HEK293 (cell line): ENCODE measurements around the gene STK24.

Source experiments
- BCL11A ChIP-seq: fragments of 450-650 bp; formaldehyde crosslinking; IDR thresholded peaks from 2 replicates; pipeline ENCODE4 v1.5.1; 2016; ENCODE audit warnings: low read depth, missing biosample characterization, missing genetic modification characterization
- BCL11B ChIP-seq: fragments of 450-650 bp; formaldehyde crosslinking; IDR thresholded peaks from 2 replicates; pipeline ENCODE4 v1.5.1; 2016; ENCODE audit warnings: low read depth, missing biosample characterization, missing genetic modification characterization
- HOXC10 ChIP-seq: sonication (generic); formaldehyde crosslinking; IDR thresholded peaks from 2 replicates; pipeline ENCODE4 v1.8.1; 2023; ENCODE audit warnings: mild to moderate bottlenecking, missing genetic modification reagents
- IKZF3 ChIP-seq: fragments of 450-650 bp; IDR thresholded peaks from 2 replicates; pipeline ENCODE4 v1.5.0; 2018; ENCODE audit warnings: missing biosample characterization, mild to moderate bottlenecking, missing genetic modification characterization, moderate library complexity
- MZF1 ChIP-seq: fragments of 450-650 bp; formaldehyde crosslinking; IDR thresholded peaks from 2 replicates; pipeline ENCODE4 v1.5.1; 2017; ENCODE audit warnings: missing biosample characterization, missing genetic modification characterization, borderline replicate concordance
- OSR2 ChIP-seq: fragments of 450-650 bp; formaldehyde crosslinking; IDR thresholded peaks from 2 replicates; pipeline ENCODE4 v1.5.1; 2016; ENCODE audit warnings: missing biosample characterization, missing genetic modification characterization
- SP2 ChIP-seq: fragments of 450-650 bp; formaldehyde crosslinking; IDR thresholded peaks from 2 replicates; pipeline ENCODE4 v1.5.1; 2016; ENCODE audit warnings: missing biosample characterization, missing genetic modification characterization
- SP7 ChIP-seq: fragments of 450-650 bp; formaldehyde crosslinking; IDR thresholded peaks from 2 replicates; pipeline ENCODE4 v1.5.1; 2016; ENCODE audit warnings: missing biosample characterization, missing genetic modification characterization
- TRIM28 ChIP-seq: IDR thresholded peaks from 2 replicates; pipeline ENCODE4 v1.6.1; 2011; ENCODE audit warnings: low read length, control low read depth, borderline replicate concordance
- ZEB2 ChIP-seq: fragments of 450-650 bp; formaldehyde crosslinking; IDR thresholded peaks from 2 replicates; pipeline ENCODE4 v1.5.1; 2016; ENCODE audit warnings: missing biosample characterization, missing genetic modification characterization
- ZFP69B ChIP-seq: fragments of 450-650 bp; formaldehyde crosslinking; IDR thresholded peaks from 2 replicates; pipeline ENCODE4 v1.5.1; 2016; ENCODE audit warnings: missing biosample characterization, missing genetic modification characterization
- ZNF133 ChIP-seq: fragments of 450-650 bp; formaldehyde crosslinking; IDR thresholded peaks from 2 replicates; pipeline ENCODE4 v1.5.1; 2016; ENCODE audit warnings: missing biosample characterization, missing genetic modification characterization
- ZNF2 ChIP-seq: fragments of 450-650 bp; formaldehyde crosslinking; IDR thresholded peaks from 2 replicates; pipeline ENCODE4 v1.5.1; 2016; ENCODE audit warnings: missing biosample characterization, missing genetic modification characterization
- ZNF221 ChIP-seq: fragments of 450-650 bp; formaldehyde crosslinking; IDR thresholded peaks from 2 replicates; pipeline ENCODE4 v1.5.1; 2017; ENCODE audit warnings: missing biosample characterization, missing genetic modification characterization, borderline replicate concordance
- ZNF223 ChIP-seq: fragments of 450-650 bp; formaldehyde crosslinking; IDR thresholded peaks from 2 replicates; pipeline ENCODE4 v1.5.1; 2016; ENCODE audit warnings: missing biosample characterization, missing genetic modification characterization
- ZNF354C ChIP-seq: fragments of 450-650 bp; formaldehyde crosslinking; IDR thresholded peaks from 2 replicates; pipeline ENCODE4 v1.5.1; 2016; ENCODE audit warnings: missing biosample characterization, missing genetic modification characterization, low read depth, borderline replicate concordance
- ZNF37A ChIP-seq: fragments of 450-650 bp; IDR thresholded peaks from 2 replicates; pipeline ENCODE4 v1.5.1; 2018; ENCODE audit warnings: missing biosample characterization, missing genetic modification characterization
- ZNF391 ChIP-seq: fragments of 450-650 bp; formaldehyde crosslinking; IDR thresholded peaks from 2 replicates; pipeline ENCODE4 v1.5.1; 2016; ENCODE audit warnings: low read depth, missing biosample characterization, missing genetic modification characterization, borderline replicate concordance
- ZNF394 ChIP-seq: fragments of 450-650 bp; formaldehyde crosslinking; IDR thresholded peaks from 2 replicates; pipeline ENCODE4 v1.5.1; 2016; ENCODE audit warnings: missing biosample characterization, missing genetic modification characterization, mild to moderate bottlenecking, moderate library complexity, borderline replicate concordance
- ZNF423 ChIP-seq: fragments of 450-650 bp; formaldehyde crosslinking; IDR thresholded peaks from 2 replicates; pipeline ENCODE4 v1.5.1; 2016; ENCODE audit warnings: missing biosample characterization, missing genetic modification characterization
- ZNF555 ChIP-seq: fragments of 450-650 bp; formaldehyde crosslinking; conservative IDR thresholded peaks from 2 replicates; pipeline ENCODE4 v1.5.1; 2017; ENCODE audit warnings: missing biosample characterization, mild to moderate bottlenecking, missing genetic modification characterization, inconsistent platforms
- ZNF585B ChIP-seq: fragments of 450-650 bp; formaldehyde crosslinking; IDR thresholded peaks from 2 replicates; pipeline ENCODE4 v1.5.1; 2016; ENCODE audit warnings: missing biosample characterization, missing genetic modification characterization
- ZNF600 ChIP-seq: fragments of 450-650 bp; formaldehyde crosslinking; IDR thresholded peaks from 2 replicates; pipeline ENCODE4 v1.5.1; 2016; ENCODE audit warnings: missing biosample characterization, missing genetic modification characterization
- ZNF626 ChIP-seq: fragments of 450-650 bp; sonication (Bioruptor Pico); formaldehyde crosslinking; IDR thresholded peaks from 2 replicates; pipeline ENCODE4 v1.5.1; 2018; ENCODE audit warnings: missing biosample characterization, missing genetic modification characterization, inconsistent platforms
- ZNF629 ChIP-seq: fragments of 450-650 bp; formaldehyde crosslinking; IDR thresholded peaks from 2 replicates; pipeline ENCODE4 v1.5.1; 2017; ENCODE audit warnings: missing biosample characterization, missing genetic modification characterization
- ZNF654 ChIP-seq: fragments of 450-650 bp; formaldehyde crosslinking; IDR thresholded peaks from 2 replicates; pipeline ENCODE4 v1.5.1; 2016; ENCODE audit warnings: low read depth, missing biosample characterization, missing genetic modification characterization
- ZNF658 ChIP-seq: fragments of 450-650 bp; formaldehyde crosslinking; IDR thresholded peaks from 2 replicates; pipeline ENCODE4; 2016; ENCODE audit warnings: missing biosample characterization, missing genetic modification characterization
- ZNF677 ChIP-seq: fragments of 450-650 bp; IDR thresholded peaks from 2 replicates; pipeline ENCODE4 v1.5.0; 2018; ENCODE audit warnings: missing biosample characterization, mild to moderate bottlenecking, missing genetic modification characterization, moderate library complexity
- ZNF777 ChIP-seq: fragments of 450-650 bp; formaldehyde crosslinking; IDR thresholded peaks from 2 replicates; pipeline ENCODE4 v1.5.1; 2017; ENCODE audit warnings: missing biosample characterization, missing genetic modification characterization, borderline replicate concordance
- TF ChIP-seq, protein P1 (sequence below): fragments of 450-650 bp; formaldehyde crosslinking; IDR thresholded peaks from 2 replicates; pipeline ENCODE4 v1.5.1; 2017; ENCODE audit warnings: missing biosample characterization, missing genetic modification characterization
- TF ChIP-seq, protein P2 (sequence below): fragments of 450-650 bp; formaldehyde crosslinking; IDR thresholded peaks from 2 replicates; pipeline ENCODE4 v1.5.1; 2016; ENCODE audit warnings: missing biosample characterization, missing genetic modification characterization
- TF ChIP-seq, protein P3 (sequence below): fragments of 450-650 bp; formaldehyde crosslinking; IDR thresholded peaks from 2 replicates; pipeline ENCODE4 v1.5.1; 2017; ENCODE audit warnings: missing biosample characterization, mild to moderate bottlenecking, missing genetic modification characterization, moderate library complexity
- TF ChIP-seq, protein P4 (sequence below): fragments of 450-650 bp; formaldehyde crosslinking; IDR thresholded peaks from 2 replicates; pipeline ENCODE4 v1.5.1; 2016; ENCODE audit warnings: missing biosample characterization, missing genetic modification characterization
- TF ChIP-seq, protein P5 (sequence below): sonication (generic); formaldehyde crosslinking; IDR thresholded peaks from 2 replicates; pipeline ENCODE4 v1.8.1; 2022; ENCODE audit warnings: mild to moderate bottlenecking, moderate library complexity, missing genetic modification reagents

STK24 gene

DNA sequence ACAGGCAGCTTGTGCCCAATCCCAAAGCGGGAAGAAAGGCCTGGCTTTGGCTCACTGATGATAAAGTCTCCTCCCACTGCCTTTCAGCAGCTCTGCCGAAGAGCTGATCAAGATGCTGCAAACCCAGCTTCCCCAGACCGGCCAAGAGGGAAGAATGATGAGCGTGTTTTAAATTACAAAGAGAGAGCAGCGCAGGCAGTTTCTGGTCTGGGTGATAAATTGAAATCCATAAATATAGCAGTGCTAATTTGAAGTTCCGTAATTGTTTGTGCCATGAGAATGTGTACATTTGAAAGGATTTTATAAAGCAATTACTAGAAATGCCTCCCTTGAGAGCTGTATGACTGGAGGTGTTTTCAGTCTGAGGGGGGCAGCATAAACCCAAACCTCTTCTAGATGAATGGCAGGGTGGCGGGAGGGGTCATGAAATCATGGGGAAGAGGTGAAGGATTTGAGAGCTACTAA lies 171.8 kb downstream of the STK24 start (continued):
- TF ChIP-seq SP7 (peak; percentile 49; the same call in 1 of the 2 replicates), ZNF133 (tag by site-specific recombination) (no peak), ZNF677 (tag by site-specific recombination) (no peak), ZNF585B (tag by site-specific recombination) (no peak), ZNF555 (tag by site-specific recombination) (no peak), ZNF391 (peak; percentile 60; the same call in 1 of the 2 replicates), ZNF658 (no peak), HOXC10 (CRISPR knock-in tag) (no peak), ZNF600 (tag by site-specific recombination) (peak; percentile 55; the same call in 1 of the 2 replicates), ZNF37A (tag by site-specific recombination) (no peak), IKZF3 (tag by site-specific recombination) (peak; percentile 72), ZNF2 (tag by site-specific recombination) (peak; percentile 66; the same call in 1 of the 2 replicates), ZNF394 (tag by site-specific recombination) (peak; percentile 42; the same call in 1 of the 2 replicates), BCL11B (tag by site-specific recombination) (0 out of 2 replicates have a peak, but pooled peaks have one; percentile 28), ZNF354C (no peak), ZNF654 (no peak; the same call in 1 of the 2 replicates), ZNF223 (tag by site-specific recombination) (no peak), SP2 (tag by site-specific recombination) (peak; percentile 40), ZNF626 (no peak), ZNF777 (tag by site-specific recombination) (no peak), ZNF221 (tag by site-specific recombination) (no peak), BCL11A (peak; percentile 58; the same call in 1 of the 2 replicates), ZNF423 (tag by site-specific recombination) (peak; percentile 13; the same call in 1 of the 2 replicates), ZFP69B (peak; percentile 39; the same call in 1 of the 2 replicates), ZEB2 (tag by site-specific recombination) (peak; percentile 26; the same call in 1 of the 2 replicates), OSR2 (tag by site-specific recombination) (peak; percentile 92), TRIM28 (no peak), MZF1 (tag by site-specific recombination) (0 out of 2 replicates have a peak, but pooled peaks have one; percentile 19), ZNF629 (tag by site-specific recombination) (peak; percentile 76)
- TF ChIP-seq, protein P1, sequence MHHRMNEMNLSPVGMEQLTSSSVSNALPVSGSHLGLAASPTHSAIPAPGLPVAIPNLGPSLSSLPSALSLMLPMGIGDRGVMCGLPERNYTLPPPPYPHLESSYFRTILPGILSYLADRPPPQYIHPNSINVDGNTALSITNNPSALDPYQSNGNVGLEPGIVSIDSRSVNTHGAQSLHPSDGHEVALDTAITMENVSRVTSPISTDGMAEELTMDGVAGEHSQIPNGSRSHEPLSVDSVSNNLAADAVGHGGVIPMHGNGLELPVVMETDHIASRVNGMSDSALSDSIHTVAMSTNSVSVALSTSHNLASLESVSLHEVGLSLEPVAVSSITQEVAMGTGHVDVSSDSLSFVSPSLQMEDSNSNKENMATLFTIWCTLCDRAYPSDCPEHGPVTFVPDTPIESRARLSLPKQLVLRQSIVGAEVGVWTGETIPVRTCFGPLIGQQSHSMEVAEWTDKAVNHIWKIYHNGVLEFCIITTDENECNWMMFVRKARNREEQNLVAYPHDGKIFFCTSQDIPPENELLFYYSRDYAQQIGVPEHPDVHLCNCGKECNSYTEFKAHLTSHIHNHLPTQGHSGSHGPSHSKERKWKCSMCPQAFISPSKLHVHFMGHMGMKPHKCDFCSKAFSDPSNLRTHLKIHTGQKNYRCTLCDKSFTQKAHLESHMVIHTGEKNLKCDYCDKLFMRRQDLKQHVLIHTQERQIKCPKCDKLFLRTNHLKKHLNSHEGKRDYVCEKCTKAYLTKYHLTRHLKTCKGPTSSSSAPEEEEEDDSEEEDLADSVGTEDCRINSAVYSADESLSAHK (tag by site-specific recombination): peak; percentile 84
- TF ChIP-seq, protein P2, sequence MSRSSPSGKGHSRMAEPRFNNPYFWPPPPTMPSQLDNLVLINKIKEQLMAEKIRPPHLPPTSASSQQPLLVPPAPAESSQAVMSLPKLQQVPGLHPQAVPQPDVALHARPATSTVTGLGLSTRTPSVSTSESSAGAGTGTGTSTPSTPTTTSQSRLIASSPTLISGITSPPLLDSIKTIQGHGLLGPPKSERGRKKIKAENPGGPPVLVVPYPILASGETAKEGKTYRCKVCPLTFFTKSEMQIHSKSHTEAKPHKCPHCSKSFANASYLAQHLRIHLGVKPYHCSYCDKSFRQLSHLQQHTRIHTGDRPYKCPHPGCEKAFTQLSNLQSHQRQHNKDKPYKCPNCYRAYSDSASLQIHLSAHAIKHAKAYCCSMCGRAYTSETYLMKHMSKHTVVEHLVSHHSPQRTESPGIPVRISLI (tag by site-specific recombination): no peak
- TF ChIP-seq, protein P3, sequence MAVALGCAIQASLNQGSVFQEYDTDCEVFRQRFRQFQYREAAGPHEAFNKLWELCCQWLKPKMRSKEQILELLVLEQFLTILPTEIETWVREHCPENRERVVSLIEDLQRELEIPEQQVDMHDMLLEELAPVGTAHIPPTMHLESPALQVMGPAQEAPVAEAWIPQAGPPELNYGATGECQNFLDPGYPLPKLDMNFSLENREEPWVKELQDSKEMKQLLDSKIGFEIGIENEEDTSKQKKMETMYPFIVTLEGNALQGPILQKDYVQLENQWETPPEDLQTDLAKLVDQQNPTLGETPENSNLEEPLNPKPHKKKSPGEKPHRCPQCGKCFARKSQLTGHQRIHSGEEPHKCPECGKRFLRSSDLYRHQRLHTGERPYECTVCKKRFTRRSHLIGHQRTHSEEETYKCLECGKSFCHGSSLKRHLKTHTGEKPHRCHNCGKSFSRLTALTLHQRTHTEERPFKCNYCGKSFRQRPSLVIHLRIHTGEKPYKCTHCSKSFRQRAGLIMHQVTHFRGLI (tag by site-specific recombination): no peak
- TF ChIP-seq, protein P4, sequence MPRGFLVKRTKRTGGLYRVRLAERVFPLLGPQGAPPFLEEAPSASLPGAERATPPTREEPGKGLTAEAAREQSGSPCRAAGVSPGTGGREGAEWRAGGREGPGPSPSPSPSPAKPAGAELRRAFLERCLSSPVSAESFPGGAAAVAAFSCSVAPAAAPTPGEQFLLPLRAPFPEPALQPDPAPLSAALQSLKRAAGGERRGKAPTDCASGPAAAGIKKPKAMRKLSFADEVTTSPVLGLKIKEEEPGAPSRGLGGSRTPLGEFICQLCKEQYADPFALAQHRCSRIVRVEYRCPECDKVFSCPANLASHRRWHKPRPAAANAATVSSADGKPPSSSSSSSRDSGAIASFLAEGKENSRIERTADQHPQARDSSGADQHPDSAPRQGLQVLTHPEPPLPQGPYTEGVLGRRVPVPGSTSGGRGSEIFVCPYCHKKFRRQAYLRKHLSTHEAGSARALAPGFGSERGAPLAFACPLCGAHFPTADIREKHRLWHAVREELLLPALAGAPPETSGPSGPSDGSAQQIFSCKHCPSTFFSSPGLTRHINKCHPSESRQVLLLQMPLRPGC: peak; percentile 87
- TF ChIP-seq, protein P5, sequence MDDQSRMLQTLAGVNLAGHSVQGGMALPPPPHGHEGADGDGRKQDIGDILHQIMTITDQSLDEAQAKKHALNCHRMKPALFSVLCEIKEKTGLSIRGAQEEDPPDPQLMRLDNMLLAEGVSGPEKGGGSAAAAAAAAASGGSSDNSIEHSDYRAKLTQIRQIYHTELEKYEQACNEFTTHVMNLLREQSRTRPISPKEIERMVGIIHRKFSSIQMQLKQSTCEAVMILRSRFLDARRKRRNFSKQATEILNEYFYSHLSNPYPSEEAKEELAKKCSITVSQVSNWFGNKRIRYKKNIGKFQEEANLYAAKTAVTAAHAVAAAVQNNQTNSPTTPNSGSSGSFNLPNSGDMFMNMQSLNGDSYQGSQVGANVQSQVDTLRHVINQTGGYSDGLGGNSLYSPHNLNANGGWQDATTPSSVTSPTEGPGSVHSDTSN (CRISPR knock-in tag): no peak
